GM23338 (cell line): ENCODE measurements around the gene TPM1. TPM values are rescaled to one million over a fixed set of nuclear protein-coding genes. Genes with fewer than 3 reads are reported as not detected.

Source experiments
- ATAC-seq: fragments of 200-7000 bp; cut with Tn5 transposase; 3 replicates; pipeline ENCODE4 v1.9.1; 2020
- DNase-seq: peaks from one replicate; pipeline ENCODE4 v3.0.0-alpha.2; 2015; ENCODE audit warnings: low spot score
- H2AFZ ChIP-seq: fragments of 200-600 bp; sonication (generic); 2 replicates; pipeline ENCODE4 v1.8.0; 2016; ENCODE audit warnings: antibody characterized with exemption, mild to moderate bottlenecking, moderate library complexity
- H3F3A ChIP-seq: fragments of 200-600 bp; sonication (generic); replicated peaks from 2 replicates; pipeline ENCODE4 v1.8.0; 2017; ENCODE audit warnings: antibody characterized with exemption, mixed run types, low read depth
- H3K27ac ChIP-seq: fragments of 200-600 bp; sonication (generic); 2 replicates; pipeline ENCODE4 v1.6.1; 2016; ENCODE audit warnings: low read depth
- H3K27me3 ChIP-seq: fragments of 200-600 bp; sonication (generic); 2 replicates; pipeline ENCODE4 v1.8.0; 2016; ENCODE audit warnings: mild to moderate bottlenecking, mixed run types, moderate library complexity; ENCODE audit not compliant: insufficient read depth
- H3K36me3 ChIP-seq: fragments of 200-600 bp; sonication (generic); 2 replicates; pipeline ENCODE4 v1.8.0; 2016; ENCODE audit warnings: mild to moderate bottlenecking; ENCODE audit not compliant: insufficient read depth
- H3K4me1 ChIP-seq: fragments of 200-600 bp; sonication (generic); 2 replicates; pipeline ENCODE4 v1.8.0; 2016; ENCODE audit warnings: mild to moderate bottlenecking, moderate library complexity; ENCODE audit not compliant: insufficient read depth
- H3K4me2 ChIP-seq: fragments of 200-600 bp; sonication (generic); 2 replicates; pipeline ENCODE4 v1.7.1; 2017; ENCODE audit warnings: mixed run types
- H3K4me3 ChIP-seq: fragments of 200-600 bp; sonication (generic); 2 replicates; pipeline ENCODE4 v1.6.1; 2016; ENCODE audit warnings: mixed run types
- H3K79me2 ChIP-seq: fragments of 200-600 bp; sonication (generic); replicated peaks from 2 replicates; pipeline ENCODE4 v1.8.0; 2017; ENCODE audit warnings: mild to moderate bottlenecking; ENCODE audit not compliant: insufficient read depth
- H3K9me2 ChIP-seq: fragments of 200-600 bp; sonication (generic); 2 replicates; pipeline ENCODE4 v1.8.0; 2017; ENCODE audit not compliant: insufficient read depth
- H4K20me1 ChIP-seq: fragments of 200-600 bp; sonication (generic); replicated peaks from 2 replicates; pipeline ENCODE4 v1.8.0; 2017; ENCODE audit warnings: mild to moderate bottlenecking; ENCODE audit not compliant: insufficient read depth
- H3K27ac Mint-ChIP-seq: 2 replicates; pipeline ENCODE4 v1.8.0; 2020; ENCODE audit warnings: inconsistent platforms, mild to moderate bottlenecking, moderate library complexity, mixed read lengths
- H3K27me3 Mint-ChIP-seq: 3 replicates; pipeline ENCODE4 v1.8.0; 2022; ENCODE audit warnings: low read depth, mild to moderate bottlenecking, moderate library complexity, mixed read lengths, inconsistent platforms; ENCODE audit not compliant: insufficient read depth, poor library complexity
- H3K36me3 Mint-ChIP-seq: 3 replicates; pipeline ENCODE4 v1.8.0; 2021; ENCODE audit warnings: low read depth, mild to moderate bottlenecking, inconsistent platforms, moderate library complexity, mixed read lengths
- H3K4me1 Mint-ChIP-seq: 3 replicates; pipeline ENCODE4 v1.8.0; 2020; ENCODE audit warnings: mild to moderate bottlenecking, inconsistent platforms, mixed read lengths
- H3K4me3 Mint-ChIP-seq: 3 replicates; pipeline ENCODE4 v1.8.0; 2021; ENCODE audit warnings: moderate library complexity, mild to moderate bottlenecking, inconsistent platforms, mixed read lengths
- H3K9me3 Mint-ChIP-seq: 3 replicates; pipeline ENCODE4 v1.8.0; 2020; ENCODE audit warnings: moderate library complexity, mild to moderate bottlenecking, inconsistent platforms, mixed read lengths
- CREB1 ChIP-seq: fragments of 250-450 bp; sonication (Bioruptor Pico); IDR thresholded peaks from 2 replicates; pipeline ENCODE4 v1.5.0; 2020; ENCODE audit warnings: low read depth, mild to moderate bottlenecking, moderate library complexity
- CTCF ChIP-seq, 2 experiments: fragments of 200-600 bp in 1 of 2; sonication (generic) in 1 of 2; conservative IDR thresholded peaks; 2 replicates each; pipeline versions ENCODE4 v1.5.1 to v1.6.1; 2016 to 2017; ENCODE audit warnings: antibody characterized with exemption in 2 of 2, low read depth in 2 of 2, mild to moderate bottlenecking in 2 of 2, moderate library complexity in 1 of 2
- ETS1 ChIP-seq: IDR thresholded peaks from 2 replicates; pipeline ENCODE4 v1.6.1; 2016; ENCODE audit warnings: antibody characterized with exemption
- EZH2 ChIP-seq: fragments of 200-600 bp; sonication (generic); IDR thresholded peaks from one replicate; pipeline ENCODE4 v1.8.0; 2017; ENCODE audit warnings: antibody characterized with exemption, mild to moderate bottlenecking, low read depth; ENCODE audit not compliant: unreplicated experiment
- EZH2phosphoT487 ChIP-seq: fragments of 200-600 bp; sonication (generic); IDR thresholded peaks from one replicate; pipeline ENCODE4 v1.8.1; 2018; ENCODE audit warnings: antibody characterized with exemption; ENCODE audit not compliant: unreplicated experiment
- JUNB ChIP-seq: IDR thresholded peaks from one replicate; pipeline ENCODE4 v1.6.1; 2016; ENCODE audit warnings: antibody characterized with exemption; ENCODE audit not compliant: unreplicated experiment
- NANOG ChIP-seq: IDR thresholded peaks from 2 replicates; pipeline ENCODE4 v1.6.1; 2016; ENCODE audit warnings: antibody characterized with exemption, borderline replicate concordance
- POLR2AphosphoS5 ChIP-seq: IDR thresholded peaks from 2 replicates; pipeline ENCODE4 v1.6.1; 2016; ENCODE audit warnings: antibody characterized with exemption, low read depth
- REST ChIP-seq: IDR thresholded peaks from one replicate; pipeline ENCODE4 v1.6.1; 2018; ENCODE audit warnings: antibody characterized with exemption; ENCODE audit not compliant: unreplicated experiment
- STAT1 ChIP-seq: IDR thresholded peaks from one replicate; pipeline ENCODE4 v1.6.1; 2016; ENCODE audit warnings: antibody characterized with exemption; ENCODE audit not compliant: unreplicated experiment
- ZNF114 ChIP-seq: fragments of 250-450 bp; sonication (Bioruptor Pico); IDR thresholded peaks from 2 replicates; pipeline ENCODE4 v1.5.0; 2020; ENCODE audit warnings: mild to moderate bottlenecking, moderate library complexity
- ZNF331 ChIP-seq: fragments of 250-450 bp; sonication (Bioruptor Pico); IDR thresholded peaks from 2 replicates; pipeline ENCODE4 v1.5.0; 2020; ENCODE audit warnings: low read depth, mild to moderate bottlenecking, moderate library complexity
- ZNF462 ChIP-seq: fragments of 250-450 bp; sonication (Bioruptor Pico); IDR thresholded peaks from 2 replicates; pipeline ENCODE4 v1.5.0; 2020; ENCODE audit warnings: mild to moderate bottlenecking, moderate library complexity
- polyA plus RNA-seq: library from polyadenylated mRNA; unstranded; fragments of >200 nt; fragmentation: Nextera tagmentation; extraction: Ambion mirVana; gene quantifications from 2 replicates; pipeline ENCODE4 v1.2.1, GENCODE V29; 2016
- total RNA-seq: library from RNA; depleted of rRNA; stranded (reverse); fragments of >200 nt; shearing (Covaris generic); gene quantifications from 2 replicates; pipeline ENCODE4 v1.2.3, GENCODE V29; 2014

Gene TPM1
- total and polyA plus RNA-seq, 2 experiments from 2014 or later, result 449 to 913 TPM

GRCh38 chr15:63012444-63012843 lies 30.1 kb upstream of the TPM1 start:
- no peak overlapping the region for H2AFZ ChIP-seq
- H3K27me3 Mint-ChIP-seq, result peaks cover 10% of the 10 kb centered on the region
- no peaks in the 10 kb centered on the region for H3F3A ChIP-seq
- 0 out of 2 replicates have a peak, but pooled peaks cover 6% of the 10 kb centered on the region for H3K4me1 ChIP-seq
- H3K4me3 ChIP-seq, result no peak overlapping the region
- no peak for DNase-seq
- H3K27ac Mint-ChIP-seq, result no peak overlapping the region
- ATAC-seq, result no peak
- no peaks in the 10 kb centered on the region for H3K27me3 ChIP-seq
- no peaks in the 10 kb centered on the region for H3K79me2 ChIP-seq
- peaks cover 14% of the 10 kb centered on the region; the same call in 1 of the 2 replicates for H3K9me2 ChIP-seq
- no peak overlapping the region for H3K27ac ChIP-seq
- H3K4me3 Mint-ChIP-seq, result no peak overlapping the region
- H4K20me1 ChIP-seq, result no peaks in the 10 kb centered on the region
- TF ChIP-seq ETS1, result no peak
- no peak for TF ChIP-seq ZNF114 (CRISPR knock-in tag)
- TF ChIP-seq EZH2, result no peak
- no peak for TF ChIP-seq NANOG
- TF ChIP-seq EZH2phosphoT487, result no peak
- TF ChIP-seq POLR2AphosphoS5, result no peak
- no peak for TF ChIP-seq ZNF331 (CRISPR knock-in tag)
- TF ChIP-seq CREB1 (CRISPR knock-in tag), result no peak
- TF ChIP-seq ZNF462 (CRISPR knock-in tag), result no peak
- TF ChIP-seq STAT1, result no peak
- TF ChIP-seq CTCF (conservative IDR thresholded peaks at IDR 0.05; ENCODE audit: low read depth in 2 of 2), result no peak
- TF ChIP-seq JUNB, result no peak
- TF ChIP-seq REST, result no peak
- peaks cover 5% of the 10 kb centered on the region; the same call in 2 of the 3 replicates for H3K4me1 Mint-ChIP-seq
- no peak overlapping the region for H3K4me2 ChIP-seq
- no peaks in the 10 kb centered on the region for H3K36me3 ChIP-seq
- H3K36me3 Mint-ChIP-seq, result peaks cover 3% of the 10 kb centered on the region; the same call in 2 of the 3 replicates
- peaks cover 16% of the 10 kb centered on the region for H3K9me3 Mint-ChIP-seq
